GM11168 (cell line): ENCODE measurements around the gene NFASC.

ENCODE experiments used
- in situ Hi-C: fragments of 300-500 bp; cut with MboI; formaldehyde crosslinking; loops from one replicate; pipeline ENCODE4 v1.12.0; 2022; ENCODE audit warnings: low sequenced_read_pairs; ENCODE audit not compliant: unreplicated experiment

NFASC gene

DNA sequence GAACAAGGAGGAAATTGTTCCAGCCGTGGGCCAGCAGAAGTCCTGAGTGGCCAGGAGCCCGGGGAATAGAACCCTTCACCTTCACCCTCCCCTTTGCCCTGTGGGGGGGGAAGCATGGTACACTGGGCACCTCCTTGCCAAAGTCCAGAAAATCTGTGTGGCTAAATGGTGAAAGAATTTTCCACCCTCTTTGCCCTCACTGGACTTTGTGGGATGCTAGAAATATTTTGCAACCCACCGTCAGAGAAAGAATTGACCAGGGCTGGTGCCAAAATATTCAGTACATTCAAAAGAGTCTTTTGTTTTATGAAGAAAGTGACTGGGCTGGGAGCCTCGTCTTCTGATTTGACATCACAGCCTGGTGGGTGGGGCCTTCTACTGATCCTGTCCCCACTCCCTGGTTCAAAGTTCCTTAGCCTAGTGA lies 14.6 kb downstream of the NFASC start:
- in situ Hi-C loops = no loop called here

DNA sequence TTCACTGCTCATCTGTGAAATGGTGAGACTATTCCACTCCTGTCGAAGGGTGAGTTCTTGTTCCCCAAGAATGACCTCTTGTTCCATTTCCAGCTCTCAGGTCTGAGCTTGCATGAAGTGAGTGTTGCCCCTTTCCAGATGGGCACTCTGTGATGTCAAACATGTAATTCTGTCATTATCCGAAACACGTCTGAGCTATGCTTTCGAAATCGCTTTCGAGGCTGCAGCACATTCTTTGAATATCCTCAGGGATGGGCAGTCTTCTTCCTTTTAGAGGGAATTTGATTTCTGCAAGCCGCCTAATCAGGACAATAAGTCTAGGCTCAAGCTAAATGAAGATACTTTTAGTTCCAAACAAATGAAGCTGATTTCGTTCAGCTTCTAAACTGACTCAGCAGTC lies 15.1 kb downstream of the NFASC start:
- in situ Hi-C loops = no loop called here

DNA sequence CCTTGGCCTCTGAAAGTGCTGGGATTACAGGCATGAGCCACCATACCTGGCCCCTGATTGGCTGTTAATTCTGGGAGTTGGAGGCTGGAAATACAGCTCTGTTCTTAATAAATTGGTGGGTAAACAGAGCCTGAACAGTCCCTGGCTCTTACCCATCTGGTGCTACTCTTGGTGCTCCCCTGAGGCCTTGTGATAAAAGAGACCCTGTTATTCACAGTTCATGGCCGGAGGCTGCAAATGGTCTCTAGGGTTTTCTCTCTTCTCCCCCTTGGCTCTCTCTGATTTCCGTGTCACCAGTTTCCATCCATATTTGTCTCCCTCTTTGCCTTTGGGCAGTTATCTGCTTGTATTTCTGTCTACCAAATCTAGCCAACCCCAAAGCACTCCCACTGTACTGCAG lies 17.2 kb downstream of the NFASC start:
- in situ Hi-C loops = no loop called here

DNA sequence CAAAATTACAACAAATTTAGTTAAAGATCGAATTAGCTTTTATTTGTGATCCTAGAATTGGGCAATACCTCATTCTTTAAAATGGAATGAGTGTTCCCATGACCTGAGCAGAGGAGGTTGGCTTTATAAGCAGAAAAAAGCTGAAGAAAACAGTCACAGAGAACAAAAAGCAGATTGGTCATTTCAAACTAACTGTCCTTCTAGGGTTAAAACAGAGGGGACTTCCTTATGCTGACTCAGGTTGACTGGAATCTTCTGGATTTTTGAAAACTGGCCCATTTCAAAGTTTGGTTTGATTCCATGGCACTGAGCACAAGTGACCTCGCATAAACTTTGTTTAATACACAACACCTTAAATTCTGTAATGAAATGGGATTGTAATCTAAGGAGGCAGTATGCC lies 17.6 kb downstream of the NFASC start:
- in situ Hi-C loops = no loop called here

DNA sequence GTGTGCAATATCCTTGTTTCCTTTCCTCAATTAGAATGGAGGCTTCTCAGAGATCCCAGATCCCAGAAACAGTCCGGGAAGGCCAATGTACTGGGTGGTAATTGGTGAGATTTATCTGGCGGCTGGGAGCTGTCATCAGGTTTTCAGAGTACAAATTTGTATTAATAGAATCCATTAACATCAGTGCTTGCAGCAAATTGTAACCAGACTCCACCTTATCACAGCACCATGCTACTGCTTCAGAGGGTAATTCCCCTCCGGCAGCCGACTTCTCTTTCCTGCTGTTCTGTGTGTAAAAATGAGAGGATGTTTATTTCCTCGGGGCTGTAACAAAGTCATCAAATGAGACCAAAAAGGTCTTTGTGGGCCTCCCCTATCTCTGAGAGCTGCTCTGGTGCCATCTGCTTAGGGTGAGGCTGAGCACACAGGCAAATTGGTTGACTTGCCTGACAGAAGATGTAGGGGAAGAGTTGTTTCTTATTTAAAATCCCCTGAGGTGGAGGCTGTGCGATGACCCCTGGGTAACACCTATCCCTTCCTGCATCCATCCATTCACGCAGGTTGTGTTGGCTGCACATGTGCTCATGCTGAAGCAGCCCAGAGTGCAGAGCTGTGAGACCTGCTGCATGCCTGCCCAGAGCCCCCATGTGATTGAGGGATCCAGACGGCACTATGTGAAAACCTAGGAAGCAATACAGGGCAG lies 19.2 kb downstream of the NFASC start:
- in situ Hi-C loops = no loop called here

DNA sequence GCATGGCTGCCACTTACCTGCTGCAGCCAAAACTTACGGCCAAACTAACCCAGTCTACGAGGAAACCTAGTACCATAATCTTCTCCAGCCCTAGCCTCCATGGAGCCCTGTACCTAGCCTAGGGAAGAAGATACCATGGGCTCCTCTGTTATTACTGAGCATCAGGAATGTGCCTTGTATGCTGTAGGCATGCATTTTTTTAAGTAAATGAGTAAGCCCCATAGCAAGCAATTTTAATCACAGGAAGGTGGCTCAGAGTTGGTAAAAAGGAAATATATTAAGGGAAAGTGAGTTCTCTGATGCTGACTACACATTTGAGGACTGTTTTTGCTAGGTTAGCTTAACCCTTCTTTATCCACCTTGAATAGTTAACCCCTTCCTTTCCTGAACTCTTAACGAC lies 21.2 kb downstream of the NFASC start:
- in situ Hi-C loops = no loop called here

DNA sequence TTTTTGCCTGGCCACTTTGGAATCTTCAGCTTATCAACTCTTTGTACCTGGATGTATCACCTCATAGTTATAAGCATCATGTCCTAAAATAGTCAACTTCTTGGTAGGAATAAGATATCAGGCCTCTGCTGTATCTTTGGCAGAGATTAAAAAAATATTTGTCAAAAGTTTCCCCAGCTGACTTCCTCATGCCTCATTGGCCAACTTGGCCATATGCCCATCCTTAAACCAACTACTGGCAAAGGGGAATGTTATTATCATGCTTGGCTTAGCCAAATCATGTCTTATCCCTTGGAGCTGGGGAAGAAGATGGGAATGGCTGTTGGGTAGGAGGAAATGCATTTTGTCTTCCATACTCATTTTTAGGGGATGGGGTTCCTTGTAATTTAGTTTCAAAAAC lies 23.4 kb downstream of the NFASC start:
- in situ Hi-C loops = no loop called here

DNA sequence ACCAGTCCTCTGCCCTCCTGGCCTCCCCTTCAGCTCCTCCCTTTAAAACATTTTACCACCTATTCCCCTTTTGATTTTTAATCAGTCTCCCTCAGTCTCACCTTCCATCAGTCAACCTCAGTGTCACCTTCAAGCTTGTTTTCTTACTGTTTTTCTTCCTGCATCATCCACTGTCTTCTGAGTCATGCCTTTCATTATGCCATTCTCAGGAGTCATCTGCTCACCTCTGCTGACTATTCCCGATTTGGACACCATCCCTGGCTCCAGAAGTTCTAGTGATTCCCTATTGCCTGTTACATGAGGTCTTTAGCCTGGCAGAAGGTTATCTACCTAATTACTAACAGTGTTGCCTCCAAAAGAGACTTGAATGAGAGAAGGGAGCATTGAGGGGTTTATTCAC lies 23.9 kb downstream of the NFASC start:
- in situ Hi-C loops = no loop called here

DNA sequence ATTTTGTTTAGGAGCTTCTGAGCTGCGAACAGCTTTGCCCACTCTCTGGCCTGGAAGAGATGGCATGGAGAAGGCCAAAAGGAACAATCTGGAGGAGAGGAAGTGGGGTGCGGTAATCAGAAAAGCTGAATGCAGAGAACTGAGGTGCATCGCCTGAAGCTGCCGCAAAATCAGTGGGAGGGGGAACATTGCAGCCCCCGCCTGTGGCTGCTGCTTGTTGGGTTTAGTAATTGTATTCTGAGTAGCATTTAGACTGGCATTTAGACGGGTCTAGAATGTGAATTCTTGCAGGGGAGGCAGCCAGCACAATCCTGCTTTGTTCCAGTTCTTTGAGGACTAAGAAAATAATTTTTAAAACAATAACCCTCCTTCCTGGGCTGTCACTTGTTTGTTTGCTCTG lies 25.4 kb downstream of the NFASC start:
- in situ Hi-C loops = no loop called here

DNA sequence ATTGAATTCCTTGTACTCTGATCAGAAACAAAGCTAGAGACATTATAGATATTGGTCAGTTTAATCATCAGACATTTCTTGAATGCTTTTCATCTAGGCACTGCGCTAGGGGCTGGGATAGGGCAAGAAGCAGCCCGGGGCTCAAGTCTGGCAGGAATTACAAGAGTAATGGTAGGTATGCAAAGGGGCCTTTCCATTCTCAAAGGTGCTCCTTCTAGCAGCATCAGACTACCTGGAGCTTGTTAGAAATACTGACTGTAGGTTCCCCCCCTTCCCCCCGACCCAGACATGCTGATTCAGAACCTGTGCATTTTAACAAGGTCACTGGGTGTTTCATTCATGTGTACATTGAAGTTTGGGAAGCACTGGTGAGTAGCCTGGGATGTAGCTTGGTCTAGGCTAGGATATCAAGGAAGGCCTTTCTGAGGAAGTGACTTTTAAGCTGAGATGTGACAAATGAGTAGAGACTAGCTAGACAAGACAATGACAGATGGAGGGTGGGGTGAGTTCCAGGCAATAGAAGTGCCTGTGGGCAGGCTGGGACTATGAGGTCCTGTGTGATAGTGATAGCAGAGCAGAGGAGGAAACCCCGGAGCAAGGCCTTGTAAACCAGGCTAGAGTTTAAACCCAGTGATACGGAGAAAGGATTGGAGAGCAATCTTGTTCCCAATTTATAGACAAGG lies 26.3 kb downstream of the NFASC start:
- in situ Hi-C loops = no loop called here

DNA sequence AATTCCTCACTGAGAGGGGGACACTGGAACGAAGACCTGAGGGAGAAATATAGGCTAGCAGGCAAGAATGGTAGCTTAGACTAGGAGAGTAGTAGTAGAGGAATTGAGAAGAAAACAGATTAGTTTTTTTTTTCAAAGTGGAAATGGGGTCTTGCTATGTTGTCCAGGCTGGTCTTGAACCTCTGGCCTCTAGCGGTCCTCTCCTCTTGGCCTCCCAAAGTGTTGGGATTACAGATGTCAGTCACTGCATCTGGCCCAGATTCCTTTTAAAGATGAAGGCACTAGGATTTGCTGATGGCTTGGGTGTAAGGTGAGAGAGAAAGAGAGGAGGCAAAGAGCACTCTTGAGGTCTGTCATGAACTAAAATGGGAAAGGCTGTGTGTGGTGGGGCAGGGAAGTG lies 30.1 kb downstream of the NFASC start:
- in situ Hi-C loops = no loop called here

DNA sequence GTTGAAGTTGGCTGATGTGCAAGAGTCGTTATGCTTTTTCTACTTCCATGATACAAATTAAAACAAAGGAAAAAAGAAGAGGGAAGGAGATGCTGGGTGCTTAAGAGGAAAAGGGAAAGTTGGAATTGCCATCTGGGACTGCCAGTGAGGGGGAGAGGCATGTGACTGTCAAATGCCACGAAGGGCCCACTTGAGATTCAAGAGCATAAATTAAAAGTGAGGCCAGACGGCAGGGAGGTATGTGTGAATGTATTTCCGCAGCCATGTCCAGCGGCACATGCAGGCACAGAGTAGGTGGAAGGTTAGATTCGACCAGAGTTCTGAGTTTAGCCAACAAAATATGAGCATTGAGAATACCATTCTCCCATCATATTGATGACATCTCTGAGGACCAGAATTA lies 32.0 kb downstream of the NFASC start:
- in situ Hi-C loops = no loop called here

DNA sequence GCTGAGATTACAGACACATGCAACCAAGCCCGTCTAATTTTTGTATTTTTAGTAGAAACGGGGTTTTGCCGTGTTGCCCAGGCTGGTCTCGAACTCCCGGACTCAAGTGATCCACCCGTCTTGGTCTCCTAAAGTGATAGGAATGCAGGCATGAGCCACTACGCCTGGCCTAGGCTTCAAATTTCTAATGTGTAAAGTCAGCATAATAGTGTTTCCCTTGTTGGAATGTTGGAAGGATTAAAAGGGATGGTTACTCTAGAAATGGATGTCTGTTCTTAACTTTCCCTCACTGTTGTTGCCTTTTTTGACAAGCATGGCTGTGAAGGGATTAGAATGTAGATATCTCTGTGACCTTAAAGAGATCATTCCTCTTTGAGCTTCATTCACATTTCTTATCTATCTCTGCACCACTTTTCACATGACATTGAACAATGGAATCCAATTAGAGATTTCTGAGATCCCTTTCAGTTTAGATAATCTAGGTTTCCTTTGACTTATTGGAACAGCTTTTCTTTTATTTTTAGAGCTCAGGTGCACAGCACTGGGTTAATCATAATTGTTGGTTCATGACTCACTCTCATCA lies 33.7 kb downstream of the NFASC start:
- in situ Hi-C loops = no loop called here

DNA sequence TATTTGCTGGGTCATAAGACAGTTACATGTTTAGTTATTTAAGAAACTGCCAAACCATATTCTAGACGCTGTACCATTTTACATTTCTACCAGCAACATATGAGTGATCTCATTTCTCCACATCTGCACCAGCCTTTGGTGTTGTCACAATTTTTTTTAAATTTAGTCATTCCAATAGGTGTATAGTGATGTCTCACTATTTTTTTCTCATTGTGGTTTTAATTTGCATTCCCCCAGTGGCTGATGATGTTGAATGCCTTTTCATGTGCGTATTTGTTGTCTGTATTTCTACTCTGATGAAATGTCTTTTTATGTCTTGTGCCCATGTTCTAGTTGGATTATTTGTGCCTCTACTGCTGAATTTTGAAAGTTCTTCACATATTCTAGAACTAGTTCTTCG lies 38.4 kb downstream of the NFASC start:
- in situ Hi-C loops = no loop called here

DNA sequence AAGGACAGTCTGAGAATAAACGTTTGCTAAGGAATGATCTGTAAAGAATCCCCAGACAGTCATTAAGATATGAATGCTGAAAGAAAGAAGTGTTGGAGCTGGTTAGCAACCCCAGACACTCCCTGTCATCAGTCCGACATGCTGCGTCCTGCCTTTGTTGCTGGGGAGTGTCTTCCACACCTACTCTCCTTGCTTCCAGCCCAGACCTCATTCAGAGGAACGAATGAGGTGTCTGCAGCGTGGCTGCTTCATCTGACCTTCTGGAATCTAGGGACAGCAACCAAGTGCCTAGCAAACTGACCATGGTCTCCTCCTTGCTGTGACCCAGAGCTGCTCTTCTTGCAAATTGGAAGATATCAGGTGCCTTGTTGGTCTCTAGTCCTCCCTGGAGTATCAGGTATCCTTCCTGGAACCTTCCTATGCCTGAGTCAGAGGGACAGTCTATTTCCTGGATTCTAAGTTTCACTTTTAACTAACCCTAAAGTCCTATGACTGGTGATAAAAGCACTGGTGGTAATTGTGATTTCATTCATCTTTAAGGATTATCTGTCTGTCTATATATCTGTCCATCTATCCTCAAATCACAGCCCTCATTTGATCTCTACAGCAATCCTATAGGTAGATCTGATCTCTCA lies 45.3 kb downstream of the NFASC start:
- in situ Hi-C loops = no loop called here

DNA sequence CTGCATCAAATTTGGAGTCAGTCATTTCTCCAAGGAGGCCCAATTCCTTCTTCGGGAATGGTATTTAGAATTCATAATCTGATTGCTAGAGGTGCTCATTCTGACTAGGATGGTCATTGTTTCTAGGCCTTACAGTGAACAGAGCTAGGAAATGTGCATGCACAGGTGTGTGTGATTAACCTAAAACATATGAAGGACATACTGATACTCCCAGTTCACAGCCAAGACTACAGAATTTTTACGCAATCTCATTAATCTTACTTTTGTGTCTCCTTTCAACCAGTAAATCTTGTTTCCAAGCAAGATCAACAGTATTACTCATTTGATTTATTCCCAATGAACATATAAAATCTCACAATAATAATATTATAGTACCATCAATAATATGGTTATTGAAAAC lies 47.1 kb downstream of the NFASC start:
- in situ Hi-C loops = no loop called here

DNA sequence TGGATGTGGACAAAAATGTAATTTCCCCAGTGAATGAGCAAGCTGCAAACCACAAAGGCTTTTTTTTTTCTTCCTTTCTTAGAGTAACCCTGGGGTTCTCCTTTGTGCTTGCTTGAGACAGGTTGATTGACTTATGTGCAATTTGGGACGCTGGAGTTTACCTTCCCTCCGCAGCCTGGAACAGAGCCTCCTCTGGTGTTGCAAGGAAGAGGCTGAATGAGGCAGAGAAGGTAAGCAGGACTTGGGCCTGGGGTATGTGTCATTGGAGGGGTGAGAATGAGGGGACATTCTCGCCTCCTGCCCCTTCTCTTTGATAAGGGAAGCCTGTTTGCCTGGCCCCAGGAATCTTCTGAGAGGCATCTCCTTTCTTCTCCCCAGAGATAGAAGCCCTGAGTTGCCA lies 49.8 kb downstream of the NFASC start:
- in situ Hi-C loops = no loop called here

DNA sequence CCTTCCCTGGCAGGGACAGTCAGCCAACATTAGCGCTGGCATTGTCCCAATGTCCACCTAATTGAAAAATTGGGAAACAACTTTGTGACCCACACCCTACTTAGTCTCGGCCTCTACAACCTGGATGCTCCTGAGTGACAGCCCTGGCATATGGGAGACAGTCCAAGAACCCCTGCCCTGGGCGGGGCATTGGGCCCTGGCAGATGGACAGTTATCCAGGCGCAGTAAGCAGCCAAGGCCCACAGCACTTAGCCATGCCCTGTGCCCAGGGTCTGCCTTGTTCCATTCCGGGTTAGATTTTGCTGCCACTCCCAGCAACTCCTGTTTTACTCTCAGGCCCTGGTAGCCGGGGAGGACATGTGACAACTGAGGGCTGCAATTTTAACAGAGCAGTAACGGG lies 50.3 kb downstream of the NFASC start:
- in situ Hi-C loops = no loop called here

DNA sequence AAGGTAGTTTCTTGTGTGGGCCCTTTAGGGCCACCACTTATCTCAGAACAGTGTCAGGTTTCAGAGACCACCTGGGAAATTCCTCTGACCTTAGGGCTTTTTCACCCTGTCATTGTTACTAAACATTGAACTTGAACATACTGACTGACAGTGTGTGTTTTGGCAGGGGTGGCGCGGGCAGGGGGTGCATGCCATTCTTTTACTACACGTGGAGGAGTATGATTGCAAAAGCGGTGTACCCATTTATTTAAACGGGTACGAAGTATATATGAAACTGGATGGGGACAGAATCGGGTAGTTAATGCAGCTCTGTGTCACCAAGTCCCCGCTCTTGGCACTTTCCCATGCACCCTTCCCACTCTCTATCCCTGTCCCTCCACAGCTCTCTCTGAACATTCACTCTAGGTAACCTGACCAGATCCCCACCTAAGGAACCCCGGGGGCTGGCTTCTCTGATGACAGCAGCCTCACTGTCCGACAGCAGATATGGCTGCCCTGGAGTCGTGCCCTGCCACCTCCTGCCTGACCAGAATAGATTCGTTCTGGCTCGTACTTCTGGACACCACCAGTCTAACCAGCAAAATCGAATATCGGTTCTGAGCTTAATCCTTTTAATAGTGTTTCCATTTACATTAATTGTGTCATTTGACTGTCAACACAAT lies 51.3 kb downstream of the NFASC start:
- in situ Hi-C loops = no loop called here

DNA sequence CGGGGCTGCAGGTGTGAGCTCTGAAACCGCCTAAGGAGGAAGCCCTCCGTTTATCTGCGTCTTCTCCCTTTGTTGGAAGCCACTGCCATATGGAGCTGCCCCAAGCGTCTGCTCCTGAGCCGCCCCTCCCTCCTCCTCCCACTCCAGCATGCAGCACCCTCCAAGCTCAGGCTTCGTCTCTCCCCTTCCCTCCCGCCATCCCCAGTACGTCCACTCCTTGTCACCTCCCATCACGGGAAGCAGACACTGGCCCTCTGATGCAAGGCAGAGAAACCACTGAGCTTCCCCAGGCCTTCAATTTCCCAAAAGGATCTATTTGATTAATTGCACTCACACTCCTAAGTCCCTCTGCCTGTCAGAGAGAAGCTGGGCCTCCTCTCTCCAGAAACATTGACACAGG lies 52.5 kb downstream of the NFASC start:
- in situ Hi-C loops = no loop called here

DNA sequence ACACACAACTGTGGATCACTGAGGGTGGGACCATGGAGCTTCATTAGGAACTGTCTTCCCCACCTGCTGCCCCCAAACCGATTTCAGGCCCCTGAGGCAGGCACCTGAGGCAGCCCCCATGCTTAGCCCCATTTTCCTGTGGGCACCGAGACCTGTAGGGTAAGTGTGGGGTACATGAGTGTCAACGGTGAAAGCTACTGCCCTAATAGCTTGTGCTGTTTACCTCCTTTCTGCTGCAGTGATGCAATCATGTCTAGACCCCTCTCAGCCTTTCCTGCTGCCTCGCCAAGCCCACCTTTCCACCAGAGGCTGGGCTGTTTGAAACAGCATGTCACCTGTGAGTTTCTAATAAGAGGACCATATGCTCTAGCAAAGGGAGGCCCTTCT lies 53.0 kb downstream of the NFASC start:
- in situ Hi-C loops = no loop called here
